GM12865 (cell line): Measurements from ENCODE around the gene CNTN6.

ENCODE experiments used
- DNase-seq: peaks from one replicate; pipeline ENCODE4 v3.0.0; 2010; ENCODE audit warnings: low read depth
- H3K4me3 ChIP-seq: 2 replicates; pipeline ENCODE4 v1.5.1; 2011; ENCODE audit warnings: mild to moderate bottlenecking, low read depth, low read length, control low read depth
- CTCF ChIP-seq: IDR thresholded peaks from 2 replicates; pipeline ENCODE4 v1.5.1; 2011; ENCODE audit warnings: low read length, control low read depth, low read depth, inconsistent platforms; ENCODE audit not compliant: insufficient read depth; ENCODE audit errors: missing control alignments

The CNTN6 gene

DNA sequence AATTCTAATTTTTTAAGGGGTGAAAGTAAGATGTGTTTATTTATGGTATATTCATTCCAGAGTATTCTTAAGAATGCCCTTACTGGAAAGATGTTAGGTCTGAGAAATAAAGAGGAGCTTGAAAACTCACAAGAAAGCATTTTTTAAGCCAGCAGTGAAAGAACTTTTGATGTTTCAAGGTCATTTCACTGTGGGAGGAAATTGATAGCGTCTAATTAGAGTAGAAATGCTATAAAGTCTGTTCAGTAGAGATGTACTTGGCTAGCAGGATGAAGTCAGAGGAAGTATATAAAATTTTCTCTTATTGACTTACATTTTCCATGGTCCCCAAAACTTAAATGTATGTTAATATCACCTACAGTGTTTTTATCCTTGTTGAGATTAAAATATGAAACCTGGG, 354.6 kb downstream of the CNTN6 start:
- H3K4me3 ChIP-seq: no peak overlapping the region
- TF ChIP-seq CTCF: no peak
- DNase-seq: no peak

- no peak for DNase-seq
- no peak overlapping the region for H3K4me3 ChIP-seq
- TF ChIP-seq CTCF: no peak
These were observed 355.6 kb downstream of the CNTN6 start for GRCh38 chr3:1448443-1448842.
